GM20000 (cell line): Measurements from ENCODE around the gene TSHZ2.

ENCODE experiments used
- DNase-seq: peaks from one replicate; pipeline ENCODE4 v3.0.0; 2012; ENCODE audit warnings: low spot score
- TF ChIP-seq, protein P1 (sequence below): IDR thresholded peaks from 2 replicates; pipeline ENCODE4 v1.5.1; 2012; ENCODE audit warnings: mild to moderate bottlenecking, control low read depth; ENCODE audit errors: extremely low read depth, missing control alignments

Gene TSHZ2

DNA sequence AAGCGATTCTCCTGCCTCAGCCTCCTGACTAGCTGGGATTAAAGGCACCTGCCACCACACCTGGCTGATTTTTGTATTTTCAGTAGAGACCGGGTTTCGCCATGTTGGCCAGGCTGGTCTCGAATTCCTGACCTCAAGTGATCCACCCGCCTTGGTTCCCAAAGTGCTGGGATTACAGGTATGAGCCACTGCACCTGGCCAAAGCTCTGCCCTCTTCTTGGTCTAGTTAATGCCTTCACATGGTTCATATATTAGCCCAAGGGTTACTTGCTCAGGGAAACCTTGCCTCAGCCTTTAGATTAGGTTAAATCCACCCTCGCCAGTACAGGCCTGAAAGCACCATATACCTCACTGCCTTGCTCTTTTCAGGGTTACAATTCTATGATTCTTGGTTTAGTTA lies 26.1 kb downstream of the TSHZ2 start:
- TF ChIP-seq, protein P1, sequence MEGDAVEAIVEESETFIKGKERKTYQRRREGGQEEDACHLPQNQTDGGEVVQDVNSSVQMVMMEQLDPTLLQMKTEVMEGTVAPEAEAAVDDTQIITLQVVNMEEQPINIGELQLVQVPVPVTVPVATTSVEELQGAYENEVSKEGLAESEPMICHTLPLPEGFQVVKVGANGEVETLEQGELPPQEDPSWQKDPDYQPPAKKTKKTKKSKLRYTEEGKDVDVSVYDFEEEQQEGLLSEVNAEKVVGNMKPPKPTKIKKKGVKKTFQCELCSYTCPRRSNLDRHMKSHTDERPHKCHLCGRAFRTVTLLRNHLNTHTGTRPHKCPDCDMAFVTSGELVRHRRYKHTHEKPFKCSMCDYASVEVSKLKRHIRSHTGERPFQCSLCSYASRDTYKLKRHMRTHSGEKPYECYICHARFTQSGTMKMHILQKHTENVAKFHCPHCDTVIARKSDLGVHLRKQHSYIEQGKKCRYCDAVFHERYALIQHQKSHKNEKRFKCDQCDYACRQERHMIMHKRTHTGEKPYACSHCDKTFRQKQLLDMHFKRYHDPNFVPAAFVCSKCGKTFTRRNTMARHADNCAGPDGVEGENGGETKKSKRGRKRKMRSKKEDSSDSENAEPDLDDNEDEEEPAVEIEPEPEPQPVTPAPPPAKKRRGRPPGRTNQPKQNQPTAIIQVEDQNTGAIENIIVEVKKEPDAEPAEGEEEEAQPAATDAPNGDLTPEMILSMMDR = no peak
- no peak for DNase-seq

DNA sequence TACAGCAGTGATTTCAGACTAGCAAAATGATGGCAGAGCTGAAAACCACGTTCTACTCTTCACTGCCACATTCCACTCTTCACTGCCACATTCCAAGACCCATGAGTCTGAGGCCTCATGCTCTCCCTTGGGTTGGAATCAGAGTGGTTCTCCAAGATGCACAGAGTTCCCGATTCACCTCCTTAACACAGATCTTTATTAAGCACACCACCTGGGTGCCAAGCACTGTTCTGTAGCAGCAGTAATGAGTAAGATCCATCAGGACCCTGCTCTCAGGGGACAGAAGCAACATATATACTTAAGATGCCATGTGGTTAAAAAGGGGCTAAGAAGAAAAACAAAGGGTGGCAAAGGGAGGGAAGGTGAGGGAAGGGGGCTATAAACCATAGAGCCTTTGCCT lies 26.9 kb downstream of the TSHZ2 start:
- DNase-seq = no peak
- TF ChIP-seq, protein P1 = no peak

DNA sequence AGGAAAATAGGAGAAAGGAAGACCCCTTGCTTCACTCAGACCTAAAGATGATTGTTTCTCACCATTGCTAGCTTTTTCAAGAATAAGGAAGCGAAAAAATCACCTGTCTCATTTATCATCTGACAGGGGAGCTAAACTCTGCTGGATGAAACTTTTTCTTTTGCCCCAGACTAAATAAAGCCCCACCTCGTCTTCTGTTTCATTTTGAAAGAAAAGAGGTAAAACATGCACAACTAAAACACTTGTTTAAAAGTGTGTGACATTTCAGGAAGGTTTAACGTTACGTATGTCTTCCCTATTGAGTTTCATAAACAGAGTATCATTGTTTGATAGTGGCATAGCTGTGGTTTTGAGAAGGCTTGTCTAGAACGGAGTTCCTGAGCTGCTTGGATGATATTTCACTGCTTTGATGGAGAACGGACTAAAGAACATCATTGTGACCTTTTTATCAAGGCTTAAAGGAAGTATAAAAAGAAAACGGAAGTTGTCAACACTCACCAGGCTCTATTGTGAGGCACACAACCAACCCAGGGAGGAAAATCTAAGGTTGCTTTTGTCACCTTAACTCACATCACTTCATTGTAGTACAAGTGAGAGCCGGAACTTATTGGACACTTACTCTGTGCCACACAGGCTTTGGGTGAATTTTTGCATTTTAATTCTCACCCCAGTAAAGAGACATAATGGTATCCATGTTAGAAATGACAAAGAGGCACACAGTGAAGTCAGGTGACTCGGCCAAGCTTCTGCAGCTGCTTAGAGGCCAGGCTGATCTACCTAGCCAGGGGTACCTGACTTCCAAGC lies 29.5 kb downstream of the TSHZ2 start:
- DNase-seq = peak; percentile 25
- TF ChIP-seq, protein P1 = no peak

DNA sequence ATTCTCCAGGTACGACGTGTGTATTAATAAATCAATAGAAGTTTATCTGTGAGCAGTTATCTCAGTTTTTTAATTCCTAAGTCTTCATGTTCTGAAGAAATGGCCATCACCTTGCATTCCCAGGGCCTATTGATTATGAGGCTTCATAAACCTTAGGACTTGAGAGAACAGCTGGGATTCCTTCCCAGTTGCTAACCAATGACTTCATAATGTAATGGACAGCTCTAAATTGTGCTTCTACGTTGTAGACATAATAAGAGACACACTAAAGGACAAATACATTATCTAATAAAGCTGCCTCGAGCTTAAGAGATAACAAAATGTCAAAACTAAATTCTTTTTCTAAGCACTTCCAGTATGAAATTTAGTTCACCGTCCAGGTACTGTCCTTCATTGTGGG lies 30.6 kb downstream of the TSHZ2 start:
- TF ChIP-seq, protein P1 = no peak
- no peak for DNase-seq

DNA sequence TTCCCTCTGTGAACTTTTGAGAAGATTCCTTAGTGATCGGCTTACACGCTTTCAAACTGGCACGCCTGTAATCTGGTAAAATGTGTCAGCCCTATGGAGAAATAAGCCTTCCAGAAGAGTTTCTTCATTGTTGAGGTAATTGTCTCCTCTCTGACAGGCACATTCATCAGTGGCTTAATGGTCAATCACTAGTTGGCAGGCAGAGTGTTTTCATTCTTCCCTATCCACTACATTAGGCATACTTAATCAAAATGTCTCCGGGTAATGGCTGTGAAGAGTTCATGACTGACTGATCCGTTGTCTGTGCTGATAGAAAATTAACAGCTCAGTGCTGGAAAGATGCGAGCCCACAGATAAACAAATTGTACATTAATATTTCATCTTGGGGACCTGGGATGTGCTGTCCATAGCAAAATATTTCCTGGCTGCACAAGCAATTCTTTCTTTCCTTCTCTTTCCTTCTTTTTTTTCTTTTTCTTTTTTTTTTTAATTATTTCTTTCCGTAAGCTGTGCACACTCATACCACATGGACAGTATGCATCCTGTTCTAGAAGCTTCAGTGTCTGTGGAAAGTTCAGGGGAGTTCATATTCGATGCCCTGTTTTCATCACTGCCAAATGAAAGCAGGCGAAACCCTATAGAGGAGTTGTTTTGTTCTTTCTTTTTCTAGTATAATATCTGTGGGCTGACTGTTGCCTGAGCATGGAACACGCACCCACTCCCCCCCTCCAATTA lies 31.4 kb downstream of the TSHZ2 start:
- TF ChIP-seq, protein P1 = no peak
- no peak for DNase-seq

DNA sequence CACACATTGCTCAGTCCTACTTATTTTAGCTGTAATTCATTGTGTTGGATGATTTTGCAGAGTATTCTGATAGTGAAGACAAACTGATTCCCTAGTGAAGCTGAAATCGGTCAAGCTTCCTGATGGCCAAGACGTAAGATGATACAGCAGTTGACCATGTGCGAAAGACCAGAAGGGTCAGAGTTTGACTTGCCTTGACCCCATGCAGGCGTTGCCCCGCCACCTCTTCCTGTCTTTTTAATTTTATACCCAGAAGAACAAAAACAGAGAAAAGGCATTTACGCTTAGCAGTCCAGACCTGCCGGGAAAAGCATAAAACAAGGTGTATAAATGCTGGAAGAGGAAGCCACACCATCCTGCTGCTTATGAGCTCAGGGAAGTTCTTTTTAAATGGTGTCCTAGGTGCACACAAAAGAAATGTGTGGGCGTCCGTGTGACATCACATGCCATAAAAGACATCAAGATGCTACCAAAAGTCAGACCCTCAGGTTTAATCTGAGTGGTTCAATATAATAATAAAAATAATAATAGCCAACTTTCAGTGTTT lies 32.2 kb downstream of the TSHZ2 start:
- TF ChIP-seq, protein P1 = no peak
- DNase-seq = no peak
